ENCODE measurements around the gene HOXB8.

GRCh38 chr17:48646183-48647102 is 31.4 kb upstream of the HOXB8 start:
- TF ChIP-seq POLR2AphosphoS5 (IDR thresholded peaks at IDR 0.05; ENCODE audit: borderline replicate concordance, low read depth, low read length): no peak
- no peak for TF ChIP-seq EZH2 (IDR thresholded peaks at IDR 0.05)
